ENCODE results near the gene FKBP9. TPM values are rescaled to one million over a fixed set of nuclear protein-coding genes. Genes with fewer than 3 reads are reported as not detected.
"Not testable (repeated sequence)": the region's sequence is repeated elsewhere in the genome, so short reads cannot be mapped to it uniquely, and the experiment has no call there.

Gene FKBP9
- total and polyA plus RNA-seq, 2 of the 4 experiments (the other 2 are of a cell fraction): 126 to 191 TPM

GRCh38 chr7:32998361-32999171, 41.3 kb downstream of the FKBP9 start:
- H2AFZ ChIP-seq (replicated peaks; ENCODE audit: low read length, poor library complexity); H3K27me3 ChIP-seq (ENCODE audit: control insufficient read depth, insufficient read depth, low read length); H2BK15ac ChIP-seq (ENCODE audit: low read depth, low read length); H2AK5ac ChIP-seq (ENCODE audit: low read depth, low read length); H2AK9ac ChIP-seq (replicated peaks; ENCODE audit: low read depth, low read length, poor library complexity); in situ Hi-C loops (cut with MboI; ENCODE audit: low sequenced_read_pairs); H3K36me3 ChIP-seq (ENCODE audit: control insufficient read depth, insufficient read depth, low read length); H3K4me1 ChIP-seq (ENCODE audit: control insufficient read depth, insufficient read depth, low read length); H3K4me3 ChIP-seq (ENCODE audit: insufficient read depth, low read depth, low read length); H3K18ac ChIP-seq (ENCODE audit: low read depth, low read length); H3K14ac ChIP-seq (replicated peaks; ENCODE audit: low read depth, low read length); H3K79me1 ChIP-seq (ENCODE audit: low read depth in 1 of 2, low read length in 2 of 2); H3K9ac ChIP-seq (ENCODE audit: low read depth, low read length); H3K9me3 ChIP-seq (ENCODE audit: control insufficient read depth, insufficient read depth, low read length); H3K9me1 ChIP-seq (ENCODE audit: insufficient read depth, low read length); intact Hi-C loops (cut with micrococcal nuclease); CTCF ChIA-PET; POLR2A ChIA-PET (ENCODE audit: unreplicated experiment); H4K20me1 ChIP-seq (ENCODE audit: insufficient read depth, low read length); BruUV-seq (replicated peaks); dilution Hi-C loops (cut with HindIII; ENCODE audit: low sequenced_read_pairs, unreplicated experiment): not testable (repeated sequence)
- peak overlapping the region; percentile 6; the same call in 1 of the 2 replicates for H3K56ac ChIP-seq (ENCODE audit: extremely low read depth, insufficient read depth, low read length)
- H3K4ac ChIP-seq (ENCODE audit: low read depth, low read length): peak overlapping the region; percentile 85
- H4K91ac ChIP-seq (ENCODE audit: insufficient read depth, low read depth, low read length): peak overlapping the region; percentile 66; the same call in 1 of the 2 replicates
- peak overlapping the region; percentile 51 to 54; a peak in 3 of 4 replicates for H4K8ac ChIP-seq (ENCODE audit: low read depth in 2 of 2, low read length in 2 of 2)
- H3K4me2 ChIP-seq (ENCODE audit: low read depth, low read length): peak overlapping the region; percentile 25
- 0 out of 2 replicates have a peak overlapping the region, but pooled peaks have one; percentile 11 for H3K23ac ChIP-seq (ENCODE audit: low read depth, low read length)
- peak overlapping the region; percentile 59 for H2BK5ac ChIP-seq (ENCODE audit: low read depth, low read length, poor library complexity, severe bottlenecking)
- DNase-seq (peak; percentile 88), ATAC-seq (ENCODE audit: low read depth) (peak; percentile 91)
- H2BK20ac ChIP-seq (ENCODE audit: low read depth, low read length): 0 out of 2 replicates have a peak overlapping the region, but pooled peaks have one; percentile 60
- peak overlapping the region; percentile 52; the same call in 1 of the 2 replicates for H2BK120ac ChIP-seq (ENCODE audit: low read depth, low read length)
- peak overlapping the region; percentile 68 for H3K27ac ChIP-seq (ENCODE audit: insufficient read depth, low read length)
- peak overlapping the region; percentile 10; the same call in 1 of the 2 replicates for H4K5ac ChIP-seq (ENCODE audit: low read depth, low read length)
- WGBS, 2 experiments (ENCODE audit: extremely low coverage in 2 of 2, insufficient read length in 1 of 2): 18% methylated on average over 3 of the region's 14 CpGs; no CpG with 5 or more reads in 1 of the 2 experiments

- H3K14ac ChIP-seq (replicated peaks; ENCODE audit: low read depth, low read length); H3K56ac ChIP-seq (ENCODE audit: extremely low read depth, insufficient read depth, low read length); H3K9me1 ChIP-seq (ENCODE audit: insufficient read depth, low read length); H3K4me2 ChIP-seq (ENCODE audit: low read depth, low read length); in situ Hi-C loops (cut with MboI; ENCODE audit: low sequenced_read_pairs); H2BK20ac ChIP-seq (ENCODE audit: low read depth, low read length); H2AFZ ChIP-seq (replicated peaks; ENCODE audit: low read length, poor library complexity); H3K18ac ChIP-seq (ENCODE audit: low read depth, low read length); H3K4me1 ChIP-seq (ENCODE audit: control insufficient read depth, insufficient read depth, low read length); H3K23ac ChIP-seq (ENCODE audit: low read depth, low read length); POLR2A ChIA-PET (ENCODE audit: unreplicated experiment); H3K4ac ChIP-seq (ENCODE audit: low read depth, low read length); H2AK5ac ChIP-seq (ENCODE audit: low read depth, low read length); H4K5ac ChIP-seq (ENCODE audit: low read depth, low read length); H3K27ac ChIP-seq (ENCODE audit: insufficient read depth, low read length); BruUV-seq (replicated peaks); H3K27me3 ChIP-seq (ENCODE audit: control insufficient read depth, insufficient read depth, low read length); ATAC-seq (ENCODE audit: low read depth); DNase-seq; H2BK120ac ChIP-seq (ENCODE audit: low read depth, low read length); H4K20me1 ChIP-seq (ENCODE audit: insufficient read depth, low read length); H2AK9ac ChIP-seq (replicated peaks; ENCODE audit: low read depth, low read length, poor library complexity); H3K4me3 ChIP-seq (ENCODE audit: insufficient read depth, low read depth, low read length); H3K79me1 ChIP-seq (ENCODE audit: low read depth in 1 of 2, low read length in 2 of 2); H2BK15ac ChIP-seq (ENCODE audit: low read depth, low read length); H3K9me3 ChIP-seq (ENCODE audit: control insufficient read depth, insufficient read depth, low read length); H4K91ac ChIP-seq (ENCODE audit: insufficient read depth, low read depth, low read length); dilution Hi-C loops (cut with HindIII; ENCODE audit: low sequenced_read_pairs, unreplicated experiment); CTCF ChIA-PET; intact Hi-C loops (cut with micrococcal nuclease); H3K9ac ChIP-seq (ENCODE audit: low read depth, low read length); H2BK5ac ChIP-seq (ENCODE audit: low read depth, low read length, poor library complexity, severe bottlenecking): not testable (repeated sequence)
- peaks cover 11% of the 10 kb centered on the region for H3K36me3 ChIP-seq (ENCODE audit: control insufficient read depth, insufficient read depth, low read length)
- 80% methylated on average over 1 of the region's 4 CpGs; no CpG with 5 or more reads in 1 of the 2 experiments for WGBS, 2 experiments (ENCODE audit: extremely low coverage in 2 of 2, insufficient read length in 1 of 2)
- H4K8ac ChIP-seq (ENCODE audit: low read depth in 2 of 2, low read length in 2 of 2): 0 out of 4 replicates have a peak overlapping the region, but pooled peaks of 1 of the 2 experiments have one; percentile 6
Observed at GRCh38 chr7:32999380-32999779, 42.1 kb downstream of the FKBP9 start.
